GM12891 (cell line): ENCODE measurements around the gene MRPL27.

Experiments used
- PAX5 ChIP-seq: IDR thresholded peaks from 2 replicates; pipeline ENCODE4 v1.6.1; 2011; ENCODE audit warnings: low read length, moderate library complexity, mild to moderate bottlenecking; ENCODE audit not compliant: insufficient read depth, severe bottlenecking
- POLR2A ChIP-seq: IDR thresholded peaks from 2 replicates; pipeline ENCODE4 v1.6.1; 2011; ENCODE audit warnings: low read depth, low read length, control low read depth
- POLR2AphosphoS5 ChIP-seq: IDR thresholded peaks from 2 replicates; pipeline ENCODE4 v1.6.1; 2011; ENCODE audit warnings: low read depth, low read length, control low read depth

- TF ChIP-seq POLR2A (no peak), PAX5 (no peak), POLR2AphosphoS5 (no peak)
Observed at GRCh38 chr17:50329716-50330115, 43.3 kb downstream of the MRPL27 start.
